Right lung (tissue), 5 donors: ENCODE measurements around the gene TMEM150C. TPM values are rescaled to one million over a fixed set of nuclear protein-coding genes. Genes with fewer than 3 reads are reported as not detected.
"Not testable (repeated sequence)": the region's sequence is repeated elsewhere in the genome, so short reads cannot be mapped to it uniquely, and the experiment has no call there.

Source experiments
- DNase-seq, 2 donors: peaks; one replicate each; pipeline ENCODE4 v3.0.0-alpha.2; 2013
- polyA plus RNA-seq, 5 donors: library from polyadenylated mRNA; unstranded; fragments of 120-200 nt; gene quantifications; one replicate each; pipeline versions ENCODE4 v1.2.1 to v1.2.3, GENCODE V29; 2013; ENCODE audit warnings: inconsistent platforms in 1 of 5, low replicate concordance in 1 of 5; ENCODE audit not compliant: insufficient read length in 5 of 5, insufficient read depth in 1 of 5

Gene TMEM150C
- polyA plus RNA-seq, 5 donors = 14.5 to 18.2 (median 15.4) TPM

- no peak for DNase-seq
Measured at GRCh38 chr4:82577451-82577850, 15.7 kb upstream of the TMEM150C start.

GRCh38 chr4:82569727-82570126 lies 7.9 kb upstream of the TMEM150C start:
- no peak for DNase-seq

GRCh38 chr4:82569076-82569475 lies 7.3 kb upstream of the TMEM150C start:
- DNase-seq = no peak

GRCh38 chr4:82567444-82567843 lies 5.7 kb upstream of the TMEM150C start:
- no peak for DNase-seq

- no peak for DNase-seq
Measured at GRCh38 chr4:82562564-82562854, 721 bp upstream of the TMEM150C start.

- no peak for DNase-seq
Measured at GRCh38 chr4:82560853-82561785, 669 bp downstream of the TMEM150C start.

- no peak for DNase-seq
Measured at GRCh38 chr4:82559735-82560120, 2.1 kb downstream of the TMEM150C start.

GRCh38 chr4:82559090-82559734 lies 2.6 kb downstream of the TMEM150C start:
- not testable (repeated sequence) for DNase-seq

- no peak for DNase-seq
Measured at GRCh38 chr4:82555276-82555675, 6.5 kb downstream of the TMEM150C start.

- no peak for DNase-seq
Measured at GRCh38 chr4:82553020-82553419, 8.8 kb downstream of the TMEM150C start.

- no peak for DNase-seq
Measured at GRCh38 chr4:82551734-82552133, 10.1 kb downstream of the TMEM150C start.

- DNase-seq = not testable (repeated sequence)
Measured at GRCh38 chr4:82547850-82548249, 13.9 kb downstream of the TMEM150C start.

GRCh38 chr4:82543131-82543530 lies 18.7 kb downstream of the TMEM150C start:
- DNase-seq = no peak

- DNase-seq = no peak
Measured at GRCh38 chr4:82542642-82543041, 19.1 kb downstream of the TMEM150C start.

- DNase-seq = no peak
Measured at GRCh38 chr4:82529322-82529721, 32.5 kb downstream of the TMEM150C start.

- DNase-seq = no peak
Measured at GRCh38 chr4:82528868-82529267, 32.9 kb downstream of the TMEM150C start.

GRCh38 chr4:82528074-82528473 lies 33.7 kb downstream of the TMEM150C start:
- DNase-seq = no peak

- DNase-seq = no peak
Measured at GRCh38 chr4:82525307-82525911, 36.4 kb downstream of the TMEM150C start.

- no peak for DNase-seq
Measured at GRCh38 chr4:82524570-82525152, 37.1 kb downstream of the TMEM150C start.

- DNase-seq = no peak
Measured at GRCh38 chr4:82523179-82523578, 38.6 kb downstream of the TMEM150C start.

GRCh38 chr4:82522472-82522871 lies 39.3 kb downstream of the TMEM150C start:
- no peak for DNase-seq

GRCh38 chr4:82521283-82521682 lies 40.5 kb downstream of the TMEM150C start:
- no peak for DNase-seq

- DNase-seq = no peak
Measured at GRCh38 chr4:82519776-82520175, 42.0 kb downstream of the TMEM150C start.
